ENCODE measurements around the gene GNAO1. TPM values are rescaled to one million over a fixed set of nuclear protein-coding genes. Genes with fewer than 3 reads are reported as not detected.

GNAO1 gene
- total and polyA plus RNA-seq, 9 of the 15 experiments (the other 6 are each of a cell fraction or from before 2014, with no cell fraction given): 0.07 to 0.42 (median 0.08) TPM; not detected in 5

DNA sequence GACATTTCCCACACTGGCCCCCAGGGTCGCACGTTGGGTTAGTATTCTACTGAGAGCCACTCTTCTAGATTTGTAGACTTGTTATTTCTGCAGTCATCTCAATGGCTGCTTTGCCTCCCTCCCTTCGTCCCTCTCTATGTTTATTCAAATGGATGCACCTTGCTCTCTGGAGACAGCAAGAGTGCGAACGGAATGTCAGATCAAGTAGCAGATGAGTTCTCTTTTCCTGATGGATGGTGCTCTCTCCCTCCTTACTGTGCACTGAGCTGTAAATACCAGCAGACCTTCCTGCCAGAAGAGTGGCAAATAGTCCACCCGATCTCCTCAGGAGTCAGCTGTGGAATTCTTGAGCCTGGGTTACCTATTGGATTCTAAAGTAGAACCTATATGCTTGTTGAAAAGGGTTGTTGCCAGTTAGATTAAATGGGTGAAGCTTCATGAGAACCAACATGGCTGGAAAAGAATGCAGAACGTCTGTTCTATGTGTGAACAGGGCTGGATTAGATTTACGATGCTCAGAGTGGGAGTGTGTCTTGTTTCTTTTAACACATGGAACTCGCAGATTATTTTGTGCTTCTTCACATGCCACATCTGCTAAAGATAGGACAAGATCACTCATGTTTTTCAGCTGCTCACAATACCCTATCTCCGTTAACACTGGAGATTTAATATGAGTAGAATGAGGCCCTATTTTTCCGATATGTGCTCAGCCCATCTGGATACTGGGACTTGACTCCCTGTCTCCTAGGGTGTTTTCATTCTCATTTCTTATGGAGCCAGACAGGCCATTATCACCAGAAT is 6.1 kb downstream of the GNAO1 start (continued):
- TF ChIP-seq, protein P1, sequence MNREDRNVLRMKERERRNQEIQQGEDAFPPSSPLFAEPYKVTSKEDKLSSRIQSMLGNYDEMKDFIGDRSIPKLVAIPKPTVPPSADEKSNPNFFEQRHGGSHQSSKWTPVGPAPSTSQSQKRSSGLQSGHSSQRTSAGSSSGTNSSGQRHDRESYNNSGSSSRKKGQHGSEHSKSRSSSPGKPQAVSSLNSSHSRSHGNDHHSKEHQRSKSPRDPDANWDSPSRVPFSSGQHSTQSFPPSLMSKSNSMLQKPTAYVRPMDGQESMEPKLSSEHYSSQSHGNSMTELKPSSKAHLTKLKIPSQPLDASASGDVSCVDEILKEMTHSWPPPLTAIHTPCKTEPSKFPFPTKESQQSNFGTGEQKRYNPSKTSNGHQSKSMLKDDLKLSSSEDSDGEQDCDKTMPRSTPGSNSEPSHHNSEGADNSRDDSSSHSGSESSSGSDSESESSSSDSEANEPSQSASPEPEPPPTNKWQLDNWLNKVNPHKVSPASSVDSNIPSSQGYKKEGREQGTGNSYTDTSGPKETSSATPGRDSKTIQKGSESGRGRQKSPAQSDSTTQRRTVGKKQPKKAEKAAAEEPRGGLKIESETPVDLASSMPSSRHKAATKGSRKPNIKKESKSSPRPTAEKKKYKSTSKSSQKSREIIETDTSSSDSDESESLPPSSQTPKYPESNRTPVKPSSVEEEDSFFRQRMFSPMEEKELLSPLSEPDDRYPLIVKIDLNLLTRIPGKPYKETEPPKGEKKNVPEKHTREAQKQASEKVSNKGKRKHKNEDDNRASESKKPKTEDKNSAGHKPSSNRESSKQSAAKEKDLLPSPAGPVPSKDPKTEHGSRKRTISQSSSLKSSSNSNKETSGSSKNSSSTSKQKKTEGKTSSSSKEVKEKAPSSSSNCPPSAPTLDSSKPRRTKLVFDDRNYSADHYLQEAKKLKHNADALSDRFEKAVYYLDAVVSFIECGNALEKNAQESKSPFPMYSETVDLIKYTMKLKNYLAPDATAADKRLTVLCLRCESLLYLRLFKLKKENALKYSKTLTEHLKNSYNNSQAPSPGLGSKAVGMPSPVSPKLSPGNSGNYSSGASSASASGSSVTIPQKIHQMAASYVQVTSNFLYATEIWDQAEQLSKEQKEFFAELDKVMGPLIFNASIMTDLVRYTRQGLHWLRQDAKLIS (CRISPR knock-in tag; IDR thresholded peaks at IDR 0.05): no peak
- TF ChIP-seq CBFA2T3 (IDR thresholded peaks at IDR 0.05) (peak; percentile 44), ZNF239 (CRISPR knock-in tag; IDR thresholded peaks at IDR 0.05) (no peak), FOXJ2 (tag; IDR thresholded peaks at IDR 0.05) (no peak), EHMT2 (IDR thresholded peaks at IDR 0.05) (no peak), PTBP1 (IDR thresholded peaks at IDR 0.05; ENCODE audit: low read depth, low read length) (no peak), ZNF586 (CRISPR knock-in tag; conservative IDR thresholded peaks at IDR 0.05) (no peak), ELF2 (CRISPR knock-in tag; IDR thresholded peaks at IDR 0.05) (no peak), ETV1 (tag; conservative IDR thresholded peaks at IDR 0.05; ENCODE audit: low read depth) (no peak)
- TF ChIP-seq, protein P2, sequence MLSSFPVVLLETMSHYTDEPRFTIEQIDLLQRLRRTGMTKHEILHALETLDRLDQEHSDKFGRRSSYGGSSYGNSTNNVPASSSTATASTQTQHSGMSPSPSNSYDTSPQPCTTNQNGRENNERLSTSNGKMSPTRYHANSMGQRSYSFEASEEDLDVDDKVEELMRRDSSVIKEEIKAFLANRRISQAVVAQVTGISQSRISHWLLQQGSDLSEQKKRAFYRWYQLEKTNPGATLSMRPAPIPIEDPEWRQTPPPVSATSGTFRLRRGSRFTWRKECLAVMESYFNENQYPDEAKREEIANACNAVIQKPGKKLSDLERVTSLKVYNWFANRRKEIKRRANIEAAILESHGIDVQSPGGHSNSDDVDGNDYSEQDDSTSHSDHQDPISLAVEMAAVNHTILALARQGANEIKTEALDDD (IDR thresholded peaks at IDR 0.05): no peak
- TF ChIP-seq, protein P3, sequence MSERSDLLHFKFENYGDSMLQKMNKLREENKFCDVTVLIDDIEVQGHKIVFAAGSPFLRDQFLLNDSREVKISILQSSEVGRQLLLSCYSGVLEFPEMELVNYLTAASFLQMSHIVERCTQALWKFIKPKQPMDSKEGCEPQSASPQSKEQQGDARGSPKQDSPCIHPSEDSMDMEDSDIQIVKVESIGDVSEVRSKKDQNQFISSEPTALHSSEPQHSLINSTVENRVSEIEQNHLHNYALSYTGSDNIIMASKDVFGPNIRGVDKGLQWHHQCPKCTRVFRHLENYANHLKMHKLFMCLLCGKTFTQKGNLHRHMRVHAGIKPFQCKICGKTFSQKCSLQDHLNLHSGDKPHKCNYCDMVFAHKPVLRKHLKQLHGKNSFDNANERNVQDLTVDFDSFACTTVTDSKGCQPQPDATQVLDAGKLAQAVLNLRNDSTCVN (CRISPR knock-in tag; IDR thresholded peaks at IDR 0.05): no peak
